Osteoblast (primary cell): Measurements from ENCODE around the gene SNAPC4. TPM values are rescaled to one million over a fixed set of nuclear protein-coding genes. Genes with fewer than 3 reads are reported as not detected.

Experiments used
- DNase-seq: peaks from one replicate; pipeline ENCODE4 v3.0.0; 2011; ENCODE audit warnings: low spot score, mixed read lengths; ENCODE audit not compliant: insufficient read length; ENCODE audit errors: missing footprints
- H2AFZ ChIP-seq: 2 replicates; pipeline ENCODE4 v1.6.0; 2011; ENCODE audit warnings: mild to moderate bottlenecking, low read length
- H3K27ac ChIP-seq: 2 replicates; pipeline ENCODE4 v1.5.1; 2011; ENCODE audit warnings: mild to moderate bottlenecking, low read depth, low read length, moderate library complexity
- H3K27me3 ChIP-seq: 2 replicates; pipeline ENCODE4 v1.6.0; 2012; ENCODE audit warnings: mild to moderate bottlenecking, control low read depth, inconsistent platforms, low read length, moderate library complexity; ENCODE audit not compliant: insufficient read depth
- H3K36me3 ChIP-seq: 2 replicates; pipeline ENCODE4 v1.5.1; 2011; ENCODE audit warnings: mild to moderate bottlenecking, low read length, control low read depth, moderate library complexity; ENCODE audit not compliant: insufficient read depth
- H3K4me1 ChIP-seq: 2 replicates; pipeline ENCODE4 v1.5.1; 2011; ENCODE audit warnings: mild to moderate bottlenecking, low read length, control low read depth, moderate library complexity; ENCODE audit not compliant: insufficient read depth
- H3K4me2 ChIP-seq: 2 replicates; pipeline ENCODE4 v1.6.0; 2011; ENCODE audit warnings: mild to moderate bottlenecking, low read length; ENCODE audit not compliant: insufficient read depth
- H3K4me3 ChIP-seq: fragments of 200-600 bp; sonication (generic); 3 replicates; pipeline ENCODE4 v1.5.1; 2012; ENCODE audit warnings: mild to moderate bottlenecking, low read length, inconsistent platforms; ENCODE audit not compliant: insufficient read depth
- H3K79me2 ChIP-seq: 2 replicates; pipeline ENCODE4 v1.6.0; 2012; ENCODE audit warnings: mild to moderate bottlenecking, low read length, control low read depth, inconsistent platforms; ENCODE audit not compliant: insufficient read depth
- H3K9me3 ChIP-seq: 2 replicates; pipeline ENCODE4 v1.5.1; 2011; ENCODE audit warnings: low read depth, low read length, control low read depth
- H4K20me1 ChIP-seq: 2 replicates; pipeline ENCODE4 v1.6.0; 2012; ENCODE audit warnings: mild to moderate bottlenecking, low read length, control low read depth; ENCODE audit not compliant: insufficient read depth
- CTCF ChIP-seq: IDR thresholded peaks from 2 replicates; pipeline ENCODE4 v1.5.1; 2011; ENCODE audit warnings: mild to moderate bottlenecking, low read depth, low read length, moderate library complexity; ENCODE audit errors: extremely low read depth
- total RNA-seq: library from RNA; depleted of rRNA; stranded (reverse); fragments of >200 nt; gene quantifications from 2 replicates; pipeline ENCODE4 v1.2.3, GENCODE V29; 2012

SNAPC4 gene
- total RNA-seq, 1 donor: 9.0 TPM

- H3K4me1 ChIP-seq: no peaks in the 10 kb centered on the region
- TF ChIP-seq CTCF: no peak
- no peaks in the 10 kb centered on the region for H3K9me3 ChIP-seq
- no peaks in the 10 kb centered on the region for H3K27me3 ChIP-seq
- no peak overlapping the region for H3K4me2 ChIP-seq
- H4K20me1 ChIP-seq: no peaks in the 10 kb centered on the region
- DNase-seq: no peak
- no peak overlapping the region for H3K27ac ChIP-seq
- H3K79me2 ChIP-seq: no peaks in the 10 kb centered on the region
- no peak overlapping the region for H3K4me3 ChIP-seq
- peaks cover 50% of the 10 kb centered on the region for H3K36me3 ChIP-seq
- no peak overlapping the region for H2AFZ ChIP-seq
These were observed 24.9 kb upstream of the SNAPC4 start for GRCh38 chr9:136424750-136425362.

- Histone ChIP-seq H3K4me1 (no peaks in the 10 kb centered on the region), H3K9me3 (no peaks in the 10 kb centered on the region), H4K20me1 (no peaks in the 10 kb centered on the region), H3K27me3 (no peaks in the 10 kb centered on the region), H3K27ac (no peak overlapping the region), H2AFZ (no peak overlapping the region), H3K4me2 (no peak overlapping the region), H3K79me2 (no peaks in the 10 kb centered on the region), H3K4me3 (no peak overlapping the region), H3K36me3 (peaks cover 56% of the 10 kb centered on the region)
- no peak for TF ChIP-seq CTCF
- DNase-seq: no peak
These were observed 23.6 kb upstream of the SNAPC4 start for GRCh38 chr9:136423432-136424146.

GRCh38 chr9:136422876-136423275, 22.9 kb upstream of the SNAPC4 start:
- no peaks in the 10 kb centered on the region for H3K27me3 ChIP-seq
- DNase-seq: no peak
- peaks cover 61% of the 10 kb centered on the region for H3K36me3 ChIP-seq
- H3K4me3 ChIP-seq: no peak overlapping the region
- H3K4me1 ChIP-seq: no peaks in the 10 kb centered on the region
- H3K4me2 ChIP-seq: no peak overlapping the region
- peaks cover 3% of the 10 kb centered on the region for H4K20me1 ChIP-seq
- H3K9me3 ChIP-seq: no peaks in the 10 kb centered on the region
- H3K79me2 ChIP-seq: no peaks in the 10 kb centered on the region
- no peak for TF ChIP-seq CTCF
- H2AFZ ChIP-seq: no peak overlapping the region
- no peak overlapping the region for H3K27ac ChIP-seq

- Histone ChIP-seq H3K4me2 (no peak overlapping the region), H2AFZ (no peak overlapping the region), H3K4me1 (no peaks in the 10 kb centered on the region), H3K9me3 (no peaks in the 10 kb centered on the region), H3K27ac (no peak overlapping the region), H3K27me3 (no peaks in the 10 kb centered on the region), H3K36me3 (peaks cover 72% of the 10 kb centered on the region), H3K79me2 (peaks cover 4% of the 10 kb centered on the region), H4K20me1 (peaks cover 7% of the 10 kb centered on the region), H3K4me3 (no peak overlapping the region)
- DNase-seq: no peak
- TF ChIP-seq CTCF: no peak
These were observed 21.8 kb upstream of the SNAPC4 start for GRCh38 chr9:136421791-136422190.
